ENCODE measurements around the gene STX18.

Gene STX18

GRCh38 chr4:4480685-4481398, 61.0 kb downstream of the STX18 start:
- Histone ChIP-seq H3K27ac (no peak overlapping the region), H3K27me3 (ENCODE audit: insufficient read depth, low read depth, severe bottlenecking) (no peaks in the 10 kb centered on the region), H3K9me3 (ENCODE audit: severe bottlenecking) (no peaks in the 10 kb centered on the region), H3K4me3 (ENCODE audit: low read depth, low read length) (no peak overlapping the region), H3K36me3 (no peaks in the 10 kb centered on the region)
- TF ChIP-seq, protein P1, sequence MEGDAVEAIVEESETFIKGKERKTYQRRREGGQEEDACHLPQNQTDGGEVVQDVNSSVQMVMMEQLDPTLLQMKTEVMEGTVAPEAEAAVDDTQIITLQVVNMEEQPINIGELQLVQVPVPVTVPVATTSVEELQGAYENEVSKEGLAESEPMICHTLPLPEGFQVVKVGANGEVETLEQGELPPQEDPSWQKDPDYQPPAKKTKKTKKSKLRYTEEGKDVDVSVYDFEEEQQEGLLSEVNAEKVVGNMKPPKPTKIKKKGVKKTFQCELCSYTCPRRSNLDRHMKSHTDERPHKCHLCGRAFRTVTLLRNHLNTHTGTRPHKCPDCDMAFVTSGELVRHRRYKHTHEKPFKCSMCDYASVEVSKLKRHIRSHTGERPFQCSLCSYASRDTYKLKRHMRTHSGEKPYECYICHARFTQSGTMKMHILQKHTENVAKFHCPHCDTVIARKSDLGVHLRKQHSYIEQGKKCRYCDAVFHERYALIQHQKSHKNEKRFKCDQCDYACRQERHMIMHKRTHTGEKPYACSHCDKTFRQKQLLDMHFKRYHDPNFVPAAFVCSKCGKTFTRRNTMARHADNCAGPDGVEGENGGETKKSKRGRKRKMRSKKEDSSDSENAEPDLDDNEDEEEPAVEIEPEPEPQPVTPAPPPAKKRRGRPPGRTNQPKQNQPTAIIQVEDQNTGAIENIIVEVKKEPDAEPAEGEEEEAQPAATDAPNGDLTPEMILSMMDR (IDR thresholded peaks at IDR 0.05; ENCODE audit: low read depth, low read length) = peak; percentile 45; the same call in 1 of the 2 replicates
- no peak for DNase-seq

- no peak overlapping the region for H3K4me3 ChIP-seq (ENCODE audit: low read depth, low read length)
- H3K27me3 ChIP-seq (ENCODE audit: insufficient read depth, low read depth, severe bottlenecking) = no peaks in the 10 kb centered on the region
- no peaks in the 10 kb centered on the region for H3K36me3 ChIP-seq
- DNase-seq = no peak
- no peaks in the 10 kb centered on the region for H3K9me3 ChIP-seq (ENCODE audit: severe bottlenecking)
- no peak overlapping the region for H3K27ac ChIP-seq
- TF ChIP-seq, protein P1 (IDR thresholded peaks at IDR 0.05; ENCODE audit: low read depth, low read length) = no peak
These were observed 61.6 kb downstream of the STX18 start for GRCh38 chr4:4480205-4480604.

DNA sequence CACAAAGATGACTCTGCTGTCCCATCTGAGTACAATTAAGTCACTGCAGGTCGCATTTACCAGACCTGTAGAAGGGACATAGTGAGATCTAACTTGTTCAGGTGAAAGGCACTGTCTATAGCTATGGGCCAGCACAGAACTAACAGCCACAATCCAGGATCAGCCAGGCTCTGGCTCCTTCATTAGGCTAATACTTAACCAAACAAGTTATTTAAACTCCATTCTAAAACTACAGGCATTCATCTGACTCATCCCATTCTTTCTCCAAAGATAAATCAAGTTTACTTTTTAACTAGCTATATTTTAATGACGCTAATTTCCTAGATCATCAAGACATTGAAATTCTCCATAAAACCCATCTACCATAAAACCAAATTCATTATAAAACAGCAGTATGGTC, 62.5 kb downstream of the STX18 start:
- H3K27me3 ChIP-seq (ENCODE audit: insufficient read depth, low read depth, severe bottlenecking) = no peaks in the 10 kb centered on the region
- H3K9me3 ChIP-seq (ENCODE audit: severe bottlenecking) = no peaks in the 10 kb centered on the region
- H3K4me3 ChIP-seq (ENCODE audit: low read depth, low read length) = no peak overlapping the region
- DNase-seq = no peak
- H3K36me3 ChIP-seq = no peaks in the 10 kb centered on the region
- H3K27ac ChIP-seq = no peak overlapping the region
- TF ChIP-seq, protein P1 (IDR thresholded peaks at IDR 0.05; ENCODE audit: low read depth, low read length) = no peak

DNA sequence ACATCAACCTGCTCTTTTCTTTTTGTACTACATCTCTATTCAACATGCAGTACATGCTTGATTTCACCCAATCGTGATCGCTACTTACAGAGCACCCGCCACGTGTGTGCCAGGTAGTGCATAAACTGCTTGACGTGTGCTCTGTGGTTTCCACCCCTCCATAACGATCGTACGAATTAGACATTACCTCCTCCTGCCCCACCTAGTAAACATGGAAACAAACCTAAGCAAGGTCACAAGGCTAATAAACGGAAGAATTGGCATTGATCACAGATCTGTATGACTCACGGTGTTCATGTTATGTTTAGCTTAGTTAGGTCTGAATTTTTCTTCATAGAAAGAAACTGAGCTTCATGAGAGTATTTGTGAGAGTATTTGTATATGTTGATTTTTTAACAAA, 64.1 kb downstream of the STX18 start:
- Histone ChIP-seq H3K36me3 (no peaks in the 10 kb centered on the region), H3K27ac (no peak overlapping the region), H3K9me3 (ENCODE audit: severe bottlenecking) (no peaks in the 10 kb centered on the region), H3K27me3 (ENCODE audit: insufficient read depth, low read depth, severe bottlenecking) (no peaks in the 10 kb centered on the region), H3K4me3 (ENCODE audit: low read depth, low read length) (no peak overlapping the region)
- TF ChIP-seq, protein P1 (IDR thresholded peaks at IDR 0.05; ENCODE audit: low read depth, low read length) = no peak
- DNase-seq = no peak

DNA sequence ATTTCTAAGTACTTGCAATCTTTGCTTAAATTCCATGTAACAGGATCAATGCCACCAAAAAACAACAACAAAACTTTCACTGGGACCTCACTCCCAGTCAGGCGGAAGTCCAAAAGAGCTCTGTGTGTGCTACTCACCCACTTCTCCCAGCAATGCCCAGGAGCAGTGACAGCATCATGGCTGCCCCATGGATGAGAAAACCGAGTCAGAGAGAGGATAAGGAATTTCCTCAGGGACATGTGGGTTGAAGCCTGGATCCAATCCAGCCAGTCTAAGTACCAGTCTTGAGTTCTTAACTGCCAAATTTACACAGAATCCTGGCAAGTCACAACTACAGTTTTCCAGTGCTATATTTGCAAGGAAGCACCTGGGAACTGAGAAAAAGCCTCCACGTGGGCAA, 64.5 kb downstream of the STX18 start:
- TF ChIP-seq, protein P1 (IDR thresholded peaks at IDR 0.05; ENCODE audit: low read depth, low read length) = no peak
- H3K27ac ChIP-seq = no peak overlapping the region
- no peak overlapping the region for H3K4me3 ChIP-seq (ENCODE audit: low read depth, low read length)

GRCh38 chr4:4474476-4474875, 67.4 kb downstream of the STX18 start:
- no peak overlapping the region for H3K4me3 ChIP-seq (ENCODE audit: low read depth, low read length)
- no peak for DNase-seq
- no peaks in the 10 kb centered on the region for H3K27me3 ChIP-seq (ENCODE audit: insufficient read depth, low read depth, severe bottlenecking)
- no peaks in the 10 kb centered on the region for H3K9me3 ChIP-seq (ENCODE audit: severe bottlenecking)
- peaks cover 13% of the 10 kb centered on the region for H3K36me3 ChIP-seq
- no peak overlapping the region for H3K27ac ChIP-seq
- TF ChIP-seq, protein P1 (IDR thresholded peaks at IDR 0.05; ENCODE audit: low read depth, low read length) = no peak

More for the DNA sequence above, 64.5 kb downstream of the STX18 start:
- H3K9me3 ChIP-seq (ENCODE audit: severe bottlenecking) = no peaks in the 10 kb centered on the region
- H3K36me3 ChIP-seq = no peaks in the 10 kb centered on the region
- H3K27me3 ChIP-seq (ENCODE audit: insufficient read depth, low read depth, severe bottlenecking) = no peaks in the 10 kb centered on the region
- DNase-seq = no peak

All from WERI-Rb-1 (cell line).